ENCODE measurements around the gene SELENON.

SELENON gene

DNA sequence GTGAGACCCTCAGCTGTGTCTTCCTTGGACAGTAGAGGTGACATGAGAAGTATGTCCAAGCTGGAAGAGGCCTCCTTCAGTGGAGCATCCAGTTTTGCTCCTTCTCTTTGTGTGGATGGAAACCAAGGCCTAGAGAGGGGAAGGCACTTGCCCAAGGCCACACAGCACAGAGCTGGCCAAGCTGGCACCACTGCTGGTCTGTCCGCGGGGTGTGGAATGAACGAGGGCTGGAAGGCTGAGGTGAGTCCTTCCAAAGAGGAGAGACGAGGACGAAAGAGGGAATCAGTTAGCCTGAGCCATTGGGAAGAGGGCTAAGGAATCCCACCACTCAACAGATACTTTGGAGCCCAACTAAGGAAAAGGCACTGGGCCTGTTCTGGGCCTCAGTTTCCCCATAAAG lies 27.8 kb upstream of the SELENON start:
- no peak for FAIRE-seq
- TF ChIP-seq POLR2AphosphoS5 (IDR thresholded peaks at IDR 0.05; ENCODE audit: low read depth, low read length) (no peak), TAF1 (IDR thresholded peaks at IDR 0.05; ENCODE audit: borderline replicate concordance, low read depth, low read length) (no peak), POLR2A (IDR thresholded peaks at IDR 0.05; ENCODE audit: low read depth, low read length) (no peak)
- DNase-seq (ENCODE audit: insufficient read length) = no peak

DNA sequence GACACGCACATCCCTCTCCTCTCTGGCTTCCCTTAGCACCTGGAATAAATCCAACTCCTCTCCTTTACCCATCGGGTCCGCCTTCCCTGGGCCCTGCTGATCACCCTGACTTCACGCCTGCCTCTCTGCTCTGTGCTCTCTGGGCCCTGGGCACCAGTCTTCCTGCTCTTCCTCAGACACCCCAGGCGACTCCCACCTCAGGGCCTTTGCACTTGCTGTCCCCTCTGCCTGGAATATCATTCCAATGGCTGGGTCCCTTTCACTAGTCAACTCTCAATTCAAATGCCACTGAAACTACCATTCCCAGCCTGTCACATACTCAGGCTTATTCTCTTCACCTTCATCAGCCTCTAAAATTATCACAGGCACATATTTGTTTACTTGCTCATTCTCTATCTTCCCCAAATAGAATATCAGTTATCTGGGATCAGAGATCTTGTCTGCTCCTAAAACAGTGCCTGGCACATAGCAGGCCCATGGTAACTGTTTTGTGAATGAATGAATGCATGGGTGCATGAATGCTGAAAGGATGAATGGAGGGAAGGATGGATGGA lies 27.2 kb upstream of the SELENON start:
- no peak for FAIRE-seq
- no peak for DNase-seq (ENCODE audit: insufficient read length)
- TF ChIP-seq TAF1 (IDR thresholded peaks at IDR 0.05; ENCODE audit: borderline replicate concordance, low read depth, low read length) = no peak
- no peak for TF ChIP-seq POLR2A (IDR thresholded peaks at IDR 0.05; ENCODE audit: low read depth, low read length)

DNA sequence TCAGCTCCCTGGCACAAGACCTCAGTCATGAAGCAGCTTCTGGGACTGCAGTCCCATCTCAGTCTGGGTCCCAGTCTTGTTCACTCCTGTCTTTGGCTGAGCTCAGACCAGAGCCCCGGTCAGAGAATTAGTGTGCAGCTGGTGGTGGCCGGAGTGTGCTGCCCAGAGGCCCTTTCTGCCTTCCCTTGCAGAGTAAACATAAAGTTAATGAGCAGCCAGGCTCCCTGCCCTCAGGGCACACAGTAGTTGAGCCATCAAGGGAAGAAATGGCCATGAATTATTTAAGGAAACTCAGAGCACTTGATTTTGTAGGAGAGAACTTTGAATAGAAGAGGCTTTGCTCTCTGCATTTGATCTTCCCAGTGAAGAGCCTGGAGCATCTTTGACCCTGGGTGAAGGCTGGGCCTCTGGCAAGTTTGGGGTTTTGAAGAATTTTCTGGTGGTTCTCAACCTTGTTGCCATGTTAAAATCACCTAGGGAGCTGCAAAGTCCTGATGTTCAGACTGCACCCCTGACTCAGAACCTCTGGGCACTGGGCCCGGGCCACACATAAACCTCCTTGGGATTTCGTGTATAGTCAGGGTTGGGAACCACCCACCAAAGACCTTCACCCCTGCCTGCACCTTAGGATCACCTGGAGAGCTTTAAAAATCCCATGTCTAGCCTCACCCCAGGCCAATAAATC lies 26.4 kb upstream of the SELENON start:
- DNase-seq (ENCODE audit: insufficient read length) (no peak), FAIRE-seq (no peak)
- no peak for TF ChIP-seq POLR2AphosphoS5 (IDR thresholded peaks at IDR 0.05; ENCODE audit: low read depth, low read length)
- no peak for TF ChIP-seq TAF1 (IDR thresholded peaks at IDR 0.05; ENCODE audit: borderline replicate concordance, low read depth, low read length)
- TF ChIP-seq POLR2A (IDR thresholded peaks at IDR 0.05; ENCODE audit: low read depth, low read length) = no peak

DNA sequence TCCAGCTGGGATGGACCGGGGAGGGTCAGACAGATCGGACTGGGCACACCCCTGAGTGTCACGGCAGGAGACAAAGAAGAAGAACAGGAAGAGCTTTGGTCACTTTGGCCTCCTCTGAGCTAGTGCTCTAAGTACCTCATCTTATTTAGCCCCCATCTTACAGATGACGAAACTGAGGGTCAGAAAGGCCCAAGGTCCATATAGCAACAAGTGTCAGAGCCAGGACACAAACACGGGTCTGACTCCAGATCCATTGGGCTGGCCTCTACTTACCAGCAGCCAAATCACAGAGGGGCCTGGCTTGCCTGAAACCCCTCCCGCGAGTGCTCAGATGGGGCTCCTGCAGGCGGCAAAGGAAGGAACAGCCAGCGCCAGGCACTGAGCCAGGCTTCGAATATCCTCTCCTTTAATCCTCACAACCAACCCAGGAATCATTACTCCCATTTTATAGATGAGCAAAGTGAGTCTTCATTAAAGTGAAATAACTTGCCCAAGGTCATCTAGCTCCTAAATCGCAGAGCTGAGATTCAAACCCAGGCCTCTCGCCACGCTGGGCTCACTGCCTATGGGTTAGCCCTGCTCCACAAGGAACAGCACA lies 25.7 kb upstream of the SELENON start:
- TF ChIP-seq POLR2A (IDR thresholded peaks at IDR 0.05; ENCODE audit: low read depth, low read length) (no peak), TAF1 (IDR thresholded peaks at IDR 0.05; ENCODE audit: borderline replicate concordance, low read depth, low read length) (no peak), POLR2AphosphoS5 (IDR thresholded peaks at IDR 0.05; ENCODE audit: low read depth, low read length) (no peak)
- FAIRE-seq = no peak
- no peak for DNase-seq (ENCODE audit: insufficient read length)

DNA sequence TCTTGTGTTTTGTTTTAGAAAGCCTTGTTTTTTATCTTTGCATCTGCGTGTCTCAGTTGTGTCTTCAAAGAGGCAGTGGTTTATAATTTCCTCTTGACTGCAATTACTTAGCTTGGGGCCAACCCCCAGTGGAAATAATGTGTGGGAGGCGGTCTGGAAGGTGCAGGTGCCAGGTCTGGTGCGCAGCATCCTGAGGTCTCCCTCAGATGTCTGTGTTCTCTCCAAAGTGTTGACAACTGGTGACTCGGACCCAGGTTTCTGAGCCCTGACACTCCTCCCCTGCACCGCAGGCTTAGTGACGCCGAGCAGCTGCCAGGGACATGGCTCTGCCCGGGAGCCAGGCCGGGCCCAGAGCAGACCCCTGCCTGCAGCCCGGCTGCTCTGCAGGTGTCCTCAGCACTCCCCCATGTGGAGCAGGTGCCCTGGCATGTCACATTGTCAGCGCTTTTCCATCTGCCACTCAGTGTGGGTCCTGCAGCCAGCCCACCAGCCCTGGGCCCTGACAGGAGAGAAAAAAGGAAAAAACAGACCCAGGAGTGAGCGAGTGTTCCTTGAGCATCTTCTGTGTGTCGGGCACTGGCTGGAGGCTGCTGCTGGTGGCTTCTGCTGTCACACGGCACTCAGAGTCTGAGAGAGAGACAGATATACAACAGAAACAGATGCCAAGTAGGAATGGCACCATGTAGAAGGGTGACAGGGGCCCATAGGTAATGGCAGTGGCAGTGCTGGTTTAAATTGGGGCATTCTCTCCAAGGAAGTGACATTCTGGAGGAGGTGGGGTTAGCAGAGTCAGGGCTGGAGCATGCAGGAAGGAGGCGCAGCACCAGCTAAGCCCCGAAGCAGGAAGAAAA lies 24.8 kb upstream of the SELENON start:
- FAIRE-seq = peak; percentile 5
- no peak for TF ChIP-seq TAF1 (IDR thresholded peaks at IDR 0.05; ENCODE audit: borderline replicate concordance, low read depth, low read length)
- TF ChIP-seq POLR2AphosphoS5 (IDR thresholded peaks at IDR 0.05; ENCODE audit: low read depth, low read length) = no peak
- no peak for TF ChIP-seq POLR2A (IDR thresholded peaks at IDR 0.05; ENCODE audit: low read depth, low read length)
- no peak for DNase-seq (ENCODE audit: insufficient read length)

DNA sequence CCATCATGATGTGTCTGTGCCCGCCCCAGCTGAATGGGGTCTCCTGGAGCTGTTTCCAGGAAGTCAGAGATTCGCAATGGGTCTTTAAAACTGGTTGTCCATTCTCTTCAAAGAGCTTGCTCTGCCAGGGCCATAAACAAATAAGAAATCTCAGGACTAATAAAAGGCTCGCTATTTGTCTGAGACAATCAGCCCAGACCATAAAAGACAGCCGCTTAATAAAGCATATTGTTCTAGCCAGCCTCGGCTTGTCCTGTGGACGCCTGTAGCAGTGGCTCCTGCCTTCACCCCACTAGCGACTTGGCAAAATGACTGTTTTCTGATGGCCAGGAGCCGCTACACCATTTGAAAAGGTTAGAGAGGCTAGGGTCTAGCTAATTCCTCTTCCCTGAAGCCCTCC lies 20.6 kb upstream of the SELENON start:
- no peak for FAIRE-seq

DNA sequence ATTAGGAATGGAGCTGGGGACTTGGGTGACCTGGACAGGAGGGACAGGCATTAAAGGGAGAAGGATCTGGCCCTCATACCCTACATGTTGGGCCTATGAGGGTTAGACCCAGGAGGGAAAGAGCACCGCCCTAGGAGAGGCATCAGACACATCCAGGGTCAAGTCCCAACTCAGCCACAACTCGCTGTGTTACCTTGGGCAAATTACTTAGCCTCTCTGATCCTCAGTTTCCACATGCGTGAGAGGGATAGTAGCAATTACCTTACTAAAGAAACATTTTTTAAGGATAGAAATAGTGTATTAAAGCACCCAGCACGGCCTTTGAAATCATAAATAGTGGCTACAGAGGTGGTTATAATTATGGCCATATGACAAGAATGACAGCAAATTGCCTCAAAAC lies 20.1 kb upstream of the SELENON start:
- no peak for TF ChIP-seq POLR2A (IDR thresholded peaks at IDR 0.05; ENCODE audit: low read depth, low read length)
- no peak for TF ChIP-seq POLR2AphosphoS5 (IDR thresholded peaks at IDR 0.05; ENCODE audit: low read depth, low read length)
- no peak for TF ChIP-seq TAF1 (IDR thresholded peaks at IDR 0.05; ENCODE audit: borderline replicate concordance, low read depth, low read length)
- FAIRE-seq (no peak), DNase-seq (ENCODE audit: insufficient read length) (no peak)

More for the DNA sequence above, 20.6 kb upstream of the SELENON start:
- no peak for TF ChIP-seq POLR2A (IDR thresholded peaks at IDR 0.05; ENCODE audit: low read depth, low read length)
- no peak for TF ChIP-seq TAF1 (IDR thresholded peaks at IDR 0.05; ENCODE audit: borderline replicate concordance, low read depth, low read length)
- TF ChIP-seq POLR2AphosphoS5 (IDR thresholded peaks at IDR 0.05; ENCODE audit: low read depth, low read length) = no peak
- no peak for DNase-seq (ENCODE audit: insufficient read length)

DNA sequence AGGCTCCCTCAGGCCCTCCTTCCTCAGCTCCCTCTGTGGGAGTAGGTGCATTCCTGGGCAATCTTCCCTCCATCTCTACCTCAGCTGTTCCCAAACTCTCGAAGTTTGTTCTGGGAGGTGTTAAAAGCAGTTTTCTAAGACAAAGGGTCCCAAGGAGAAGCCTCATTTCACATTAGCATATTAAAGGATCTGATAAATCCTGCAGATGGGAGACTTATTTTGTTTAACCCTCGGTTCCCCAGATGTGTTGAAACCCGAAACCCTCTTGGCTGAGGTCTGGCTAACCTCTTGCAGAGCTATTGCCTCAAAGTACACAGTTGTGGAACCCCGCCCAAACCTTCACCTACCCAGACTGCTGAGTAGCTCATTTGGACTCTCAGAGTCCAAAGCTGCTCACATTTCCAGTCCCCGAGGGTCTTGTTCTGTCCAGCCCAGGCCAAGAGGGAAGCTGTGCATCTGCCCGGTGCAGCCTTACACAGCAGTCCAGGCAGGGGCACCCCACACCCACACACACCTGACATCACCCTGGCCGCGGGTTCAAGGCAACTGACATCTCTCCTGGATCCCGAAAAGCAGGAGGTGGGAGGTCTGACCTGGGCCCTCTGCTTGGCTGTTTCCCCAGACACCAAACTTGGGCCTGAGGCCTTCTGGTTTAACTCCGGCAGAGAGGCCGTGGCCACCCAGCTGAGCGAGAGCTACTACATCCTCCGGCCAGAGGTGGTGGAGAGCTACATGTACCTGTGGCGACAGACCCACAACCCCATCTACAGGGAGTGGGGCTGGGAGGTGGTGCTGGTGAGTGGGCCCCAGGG lies 19.5 kb upstream of the SELENON start:
- no peak for TF ChIP-seq TAF1 (IDR thresholded peaks at IDR 0.05; ENCODE audit: borderline replicate concordance, low read depth, low read length)
- no peak for TF ChIP-seq POLR2AphosphoS5 (IDR thresholded peaks at IDR 0.05; ENCODE audit: low read depth, low read length)
- no peak for TF ChIP-seq POLR2A (IDR thresholded peaks at IDR 0.05; ENCODE audit: low read depth, low read length)
- no peak for FAIRE-seq
- no peak for DNase-seq (ENCODE audit: insufficient read length)

DNA sequence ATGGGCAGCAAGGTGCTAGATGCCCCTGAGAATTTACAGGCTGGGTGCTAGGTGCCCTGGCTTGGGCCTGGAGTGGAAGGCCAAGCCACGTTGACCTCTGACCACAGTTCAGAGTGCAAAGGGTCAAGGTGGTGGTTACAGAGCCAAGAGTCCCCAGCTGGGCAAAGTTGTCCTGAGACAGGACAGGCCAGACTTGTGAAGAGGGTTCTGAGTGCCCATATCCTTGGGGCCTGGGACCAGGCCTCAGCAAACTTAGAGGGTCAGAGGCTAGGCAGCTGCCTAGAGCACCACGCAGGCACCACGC lies 18.9 kb upstream of the SELENON start:
- no peak for TF ChIP-seq POLR2AphosphoS5 (IDR thresholded peaks at IDR 0.05; ENCODE audit: low read depth, low read length)
- no peak for TF ChIP-seq TAF1 (IDR thresholded peaks at IDR 0.05; ENCODE audit: borderline replicate concordance, low read depth, low read length)
- no peak for TF ChIP-seq POLR2A (IDR thresholded peaks at IDR 0.05; ENCODE audit: low read depth, low read length)
- DNase-seq (ENCODE audit: insufficient read length) = no peak
- FAIRE-seq = no peak

DNA sequence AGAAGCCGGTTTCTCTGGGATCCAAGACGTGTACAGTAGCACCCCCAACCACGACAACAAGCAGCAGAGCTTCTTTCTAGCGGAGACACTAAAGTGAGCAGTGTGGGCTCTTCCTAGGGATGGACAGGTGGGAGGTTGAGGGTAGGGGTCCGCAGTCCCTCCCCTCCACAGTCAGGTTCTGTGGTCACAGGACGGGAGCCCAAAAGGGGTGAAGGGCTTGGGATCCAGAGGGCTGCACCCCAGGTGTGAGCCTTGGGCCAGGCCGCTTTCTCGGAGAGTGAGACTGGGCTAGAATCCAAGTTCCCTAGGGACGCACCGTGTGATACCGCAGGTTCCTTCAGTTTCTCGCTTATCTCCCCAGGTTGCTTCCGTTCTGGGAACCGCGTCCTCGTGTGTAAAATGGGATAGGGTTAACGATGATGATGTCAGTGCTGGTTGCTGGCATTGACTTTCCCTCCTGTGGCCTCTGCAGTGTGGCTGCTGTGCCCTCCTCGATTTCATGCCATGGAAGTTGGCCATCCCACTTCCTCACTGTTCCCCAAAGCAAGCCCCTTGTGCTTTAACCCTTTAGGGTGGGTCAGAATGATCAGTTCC lies 17.3 kb upstream of the SELENON start:
- DNase-seq (ENCODE audit: insufficient read length) (no peak), FAIRE-seq (no peak)
- no peak for TF ChIP-seq POLR2AphosphoS5 (IDR thresholded peaks at IDR 0.05; ENCODE audit: low read depth, low read length)
- no peak for TF ChIP-seq TAF1 (IDR thresholded peaks at IDR 0.05; ENCODE audit: borderline replicate concordance, low read depth, low read length)
- no peak for TF ChIP-seq POLR2A (IDR thresholded peaks at IDR 0.05; ENCODE audit: low read depth, low read length)

All from GM12892 (cell line).